Right cardiac atrium (tissue), 5 donors: ENCODE measurements around the gene EPB41. TPM values are rescaled to one million over a fixed set of nuclear protein-coding genes. Genes with fewer than 3 reads are reported as not detected.

Experiments used
- ATAC-seq, 2 donors: fragments of 200-7000 bp; cut with Tn5 transposase; one replicate each; pipeline versions ENCODE4 v1.8.0 to v1.9.1; 2020; ENCODE audit warnings: moderate library complexity in 2 of 2, mild to moderate bottlenecking in 1 of 2
- DNase-seq, 3 donors: peaks; one replicate each; pipeline ENCODE4 v3.0.0-alpha.2; 2020
- H3K27ac ChIP-seq: one replicate; pipeline ENCODE4 v1.5.1; 2013; ENCODE audit warnings: mild to moderate bottlenecking, low read length, control low read depth, moderate library complexity
- H3K27me3 ChIP-seq: one replicate; pipeline ENCODE4 v1.6.1; 2013; ENCODE audit not compliant: control insufficient read depth, insufficient read depth
- H3K4me1 ChIP-seq: one replicate; pipeline ENCODE4 v1.6.1; 2013; ENCODE audit warnings: low read length; ENCODE audit not compliant: control insufficient read depth, insufficient read depth
- H3K4me3 ChIP-seq: one replicate; pipeline ENCODE4 v1.5.1; 2013; ENCODE audit warnings: low read length, control low read depth
- H3K9me3 ChIP-seq: one replicate; pipeline ENCODE4 v1.6.1; 2013; ENCODE audit warnings: low read length; ENCODE audit not compliant: control insufficient read depth
- WGBS: extraction: QIAGEN DNeasy Blood & Tissue Kit; methylation state at CpG from one replicate; pipeline ENCODE4 v1.1.7; 2013; 5-methylcytosine and 5-hydroxymethylcytosine counted together
- intact Hi-C, 4 donors: fragments of 100-400 bp; cut with DNase I; formaldehyde crosslinking; loops; one replicate each; pipeline versions ENCODE4 v1.11.0 to v1.14.0; 2022 to 2023
- polyA plus RNA-seq: library from polyadenylated mRNA; stranded (reverse); fragments of 200-250 nt; gene quantifications from one replicate; pipeline ENCODE4 v1.2.3, GENCODE V29; 2013
- total RNA-seq, 4 donors: library from RNA; stranded (reverse); fragmentation: NEBNext Ultra II Directional; extraction: Animal tissue kit (Norgen Biotek cat#: 25700); gene quantifications; one replicate each; pipeline ENCODE4 v1.2.1, GENCODE V29; 2021
- donor health status: healthy with polysubstance abuse.
- donor health status: DM: no; HTN: yes; CAD: no.
- donor health status: DM: no; HTN: no; CAD: no.
- donor health status: DM: no; HTN: yes; CAD: no; lungs with severe emphysema.
- donor health status: DM: yes; HTN: yes; CAD: no.

The EPB41 gene
- total and polyA plus RNA-seq, 5 donors = 8.9 to 21.1 (median 17.1) TPM

- no peaks in the 10 kb centered on the region for H3K27me3 ChIP-seq
- no peaks in the 10 kb centered on the region for H3K9me3 ChIP-seq
- WGBS = 92% methylated on average over 6 of the region's 6 CpGs
- intact Hi-C loops = no loop called here
- H3K27ac ChIP-seq = no peak overlapping the region
- peaks cover 6% of the 10 kb centered on the region for H3K4me1 ChIP-seq
- no peak overlapping the region for H3K4me3 ChIP-seq
- ATAC-seq (no peak), DNase-seq (no peak)
Measured at GRCh38 chr1:28982198-28982597, 67.8 kb downstream of the EPB41 start.

- WGBS = 91% methylated on average over 1 of the region's 1 CpG
- Histone ChIP-seq H3K4me1 (peaks cover 6% of the 10 kb centered on the region), H3K4me3 (no peak overlapping the region), H3K27me3 (no peaks in the 10 kb centered on the region), H3K27ac (no peak overlapping the region), H3K9me3 (no peaks in the 10 kb centered on the region)
- DNase-seq = no peak
- intact Hi-C loops = no loop called here
- ATAC-seq = no peak
Measured at GRCh38 chr1:28983091-28983490, 68.7 kb downstream of the EPB41 start.

GRCh38 chr1:28983509-28984310 is 69.3 kb downstream of the EPB41 start:
- Histone ChIP-seq H3K4me3 (no peak overlapping the region), H3K27ac (peak overlapping the region; percentile 12), H3K27me3 (no peaks in the 10 kb centered on the region), H3K9me3 (no peaks in the 10 kb centered on the region), H3K4me1 (peaks cover 6% of the 10 kb centered on the region)
- ATAC-seq (peak; percentile 56 to 72), DNase-seq (peak; percentile 23 to 55 (median 41))
- WGBS = 82% methylated on average over 15 of the region's 15 CpGs
- intact Hi-C loops = no loop called here

GRCh38 chr1:28984311-28984684 is 69.9 kb downstream of the EPB41 start:
- H3K27ac ChIP-seq = no peak overlapping the region
- intact Hi-C loops = no loop called here
- H3K4me1 ChIP-seq = peaks cover 6% of the 10 kb centered on the region
- no peaks in the 10 kb centered on the region for H3K9me3 ChIP-seq
- no peaks in the 10 kb centered on the region for H3K27me3 ChIP-seq
- WGBS = 93% methylated on average over 3 of the region's 3 CpGs
- ATAC-seq (no peak), DNase-seq (no peak)
- H3K4me3 ChIP-seq = no peak overlapping the region

- Histone ChIP-seq H3K27ac (peak overlapping the region; percentile 45), H3K4me1 (peaks cover 6% of the 10 kb centered on the region), H3K27me3 (no peaks in the 10 kb centered on the region), H3K4me3 (no peak overlapping the region), H3K9me3 (no peaks in the 10 kb centered on the region)
- intact Hi-C loops = no loop called here
- DNase-seq = no peak
- WGBS = 72% methylated on average over 1 of the region's 1 CpG
- peak; percentile 56 to 61 for ATAC-seq
Measured at GRCh38 chr1:28985427-28985826, 71.1 kb downstream of the EPB41 start.

- H3K4me3 ChIP-seq = no peak overlapping the region
- intact Hi-C loops = no loop called here
- ATAC-seq = no peak
- H3K9me3 ChIP-seq = no peaks in the 10 kb centered on the region
- 60% methylated on average over 10 of the region's 10 CpGs for WGBS
- H3K27me3 ChIP-seq = no peaks in the 10 kb centered on the region
- DNase-seq = no peak
- H3K27ac ChIP-seq = no peak overlapping the region
- peaks cover 6% of the 10 kb centered on the region for H3K4me1 ChIP-seq
Measured at GRCh38 chr1:28986306-28986910, 72.0 kb downstream of the EPB41 start.

- H3K27ac ChIP-seq = no peak overlapping the region
- no peak overlapping the region for H3K4me3 ChIP-seq
- no peaks in the 10 kb centered on the region for H3K4me1 ChIP-seq
- DNase-seq = no peak
- intact Hi-C loops = no loop called here
- H3K27me3 ChIP-seq = no peaks in the 10 kb centered on the region
- no peak for ATAC-seq
- H3K9me3 ChIP-seq = no peaks in the 10 kb centered on the region
Measured at GRCh38 chr1:29002792-29003191, 88.4 kb downstream of the EPB41 start.

GRCh38 chr1:29004288-29004687 is 89.9 kb downstream of the EPB41 start:
- Histone ChIP-seq H3K27me3 (no peaks in the 10 kb centered on the region), H3K27ac (no peak overlapping the region), H3K9me3 (no peaks in the 10 kb centered on the region), H3K4me3 (no peak overlapping the region), H3K4me1 (no peaks in the 10 kb centered on the region)
- no peak for ATAC-seq
- no peak for DNase-seq
- 88% methylated on average over 1 of the region's 1 CpG for WGBS
- intact Hi-C loops = no loop called here

GRCh38 chr1:29004798-29005197 is 90.4 kb downstream of the EPB41 start:
- 89% methylated on average over 3 of the region's 3 CpGs for WGBS
- H3K27me3 ChIP-seq = no peaks in the 10 kb centered on the region
- no peak for ATAC-seq

GRCh38 chr1:29011775-29012174 is 97.4 kb downstream of the EPB41 start:
- no peak overlapping the region for H3K4me3 ChIP-seq
- intact Hi-C loops = no loop called here
- H3K9me3 ChIP-seq = no peaks in the 10 kb centered on the region
- DNase-seq (no peak), ATAC-seq (no peak)
- H3K27ac ChIP-seq = no peak overlapping the region
- H3K4me1 ChIP-seq = no peaks in the 10 kb centered on the region
- WGBS = 76% methylated on average over 3 of the region's 3 CpGs
- H3K27me3 ChIP-seq = no peaks in the 10 kb centered on the region

More at GRCh38 chr1:29004798-29005197, 90.4 kb downstream of the EPB41 start:
- no peak for DNase-seq
- intact Hi-C loops = no loop called here
- no peak overlapping the region for H3K27ac ChIP-seq
- no peaks in the 10 kb centered on the region for H3K9me3 ChIP-seq
- H3K4me3 ChIP-seq = no peak overlapping the region
- no peaks in the 10 kb centered on the region for H3K4me1 ChIP-seq

- DNase-seq (no peak), ATAC-seq (no peak)
- 85% methylated on average over 5 of the region's 5 CpGs for WGBS
Measured at GRCh38 chr1:29017235-29017634, 102.9 kb downstream of the EPB41 start.

More at GRCh38 chr1:29017235-29017634, 102.9 kb downstream of the EPB41 start:
- Histone ChIP-seq H3K9me3 (no peaks in the 10 kb centered on the region), H3K4me3 (no peak overlapping the region), H3K27ac (no peak overlapping the region), H3K4me1 (no peaks in the 10 kb centered on the region), H3K27me3 (no peaks in the 10 kb centered on the region)
- intact Hi-C loops = no loop called here
